ENCODE results near the gene PICALM.
A peak's percentile ranks its signal among the peaks of the same experiment; 100 is the strongest.
"Not testable (repeated sequence)": the region's sequence is repeated elsewhere in the genome, so short reads cannot be mapped to it uniquely, and the experiment has no call there.

The PICALM gene

GRCh38 chr11:86068951-86069407 is at the start of gene PICALM:
Gene PICALM (minus strand): TSS chr11:86069084. CDS start chr11:86068780, 304 bp downstream.
- DNase-seq (ENCODE audit: low spot score), result peak; percentile 99

GRCh38 chr11:86118253-86118652 is 49.4 kb upstream of the PICALM start:
- no peak for DNase-seq (ENCODE audit: low spot score)

- no peak for DNase-seq (ENCODE audit: low spot score)
Measured at GRCh38 chr11:86117712-86118063, 48.8 kb upstream of the PICALM start.

GRCh38 chr11:86117001-86117711 is 48.3 kb upstream of the PICALM start:
- DNase-seq (ENCODE audit: low spot score), result no peak

- no peak for DNase-seq (ENCODE audit: low spot score)
Measured at GRCh38 chr11:86116386-86116726, 47.5 kb upstream of the PICALM start.

GRCh38 chr11:86115542-86116385 is 46.9 kb upstream of the PICALM start:
- DNase-seq (ENCODE audit: low spot score), result no peak

GRCh38 chr11:86108890-86109638 is 40.2 kb upstream of the PICALM start:
- no peak for DNase-seq (ENCODE audit: low spot score)

- no peak for DNase-seq (ENCODE audit: low spot score)
Measured at GRCh38 chr11:86108191-86108590, 39.3 kb upstream of the PICALM start.

GRCh38 chr11:86106916-86107315 is 38.0 kb upstream of the PICALM start:
- no peak for DNase-seq (ENCODE audit: low spot score)

GRCh38 chr11:86106031-86106430 is 37.1 kb upstream of the PICALM start:
- not testable (repeated sequence) for DNase-seq (ENCODE audit: low spot score)

GRCh38 chr11:86105601-86106000 is 36.7 kb upstream of the PICALM start:
- not testable (repeated sequence) for DNase-seq (ENCODE audit: low spot score)

GRCh38 chr11:86103808-86104207 is 34.9 kb upstream of the PICALM start:
- no peak for DNase-seq (ENCODE audit: low spot score)

GRCh38 chr11:86101941-86102407 is 33.1 kb upstream of the PICALM start:
- DNase-seq (ENCODE audit: low spot score), result no peak

GRCh38 chr11:86101493-86101892 is 32.6 kb upstream of the PICALM start:
- DNase-seq (ENCODE audit: low spot score), result no peak

GRCh38 chr11:86099874-86100273 is 31.0 kb upstream of the PICALM start:
- DNase-seq (ENCODE audit: low spot score), result no peak

- DNase-seq (ENCODE audit: low spot score), result no peak
Measured at GRCh38 chr11:86097980-86098379, 29.1 kb upstream of the PICALM start.

- no peak for DNase-seq (ENCODE audit: low spot score)
Measured at GRCh38 chr11:86091566-86091965, 22.7 kb upstream of the PICALM start.

- no peak for DNase-seq (ENCODE audit: low spot score)
Measured at GRCh38 chr11:86091086-86091485, 22.2 kb upstream of the PICALM start.

GRCh38 chr11:86089659-86090058 is 20.8 kb upstream of the PICALM start:
- no peak for DNase-seq (ENCODE audit: low spot score)

- DNase-seq (ENCODE audit: low spot score), result not testable (repeated sequence)
Measured at GRCh38 chr11:86087688-86088087, 18.8 kb upstream of the PICALM start.

- DNase-seq (ENCODE audit: low spot score), result no peak
Measured at GRCh38 chr11:86087256-86087655, 18.4 kb upstream of the PICALM start.

- no peak for DNase-seq (ENCODE audit: low spot score)
Measured at GRCh38 chr11:86081455-86081854, 12.6 kb upstream of the PICALM start.

GRCh38 chr11:86079421-86079820 is 10.5 kb upstream of the PICALM start:
- DNase-seq (ENCODE audit: low spot score), result no peak

Measured in hematopoietic multipotent progenitor cell treated with erythropoietin and hydrocortisone succinate and interleukin-3 and kit ligand, for 15 days (in vitro differentiated cells).